Measurements from ENCODE around the gene DNAJC18.
A peak's percentile ranks its signal among the peaks of the same experiment; 100 is the strongest.

DNAJC18 gene

GRCh38 chr5:139468421-139468931 lies 29.2 kb upstream of the DNAJC18 start:
- H3K4me3 ChIP-seq (ENCODE audit: low read depth, low read length), result no peak overlapping the region
- TF ChIP-seq CTCF (IDR thresholded peaks at IDR 0.05; ENCODE audit: low read depth, low read length, missing control alignments), result no peak
- no peak for DNase-seq (ENCODE audit: low read depth)

GRCh38 chr5:139462586-139463276 lies 23.4 kb upstream of the DNAJC18 start, which contains the start of gene ECSCR:
Gene ECSCR, minus strand, starts transcription at chr5:139462743. Its CDS starts 73 bp downstream, at chr5:139462670.
- DNase-seq (ENCODE audit: low read depth), result no peak
- H3K4me3 ChIP-seq (ENCODE audit: low read depth, low read length), result no peak within 1 kb of the TSS
- no peak for TF ChIP-seq CTCF (IDR thresholded peaks at IDR 0.05; ENCODE audit: low read depth, low read length, missing control alignments)

- DNase-seq (ENCODE audit: low read depth), result no peak
- no peak for TF ChIP-seq CTCF (IDR thresholded peaks at IDR 0.05; ENCODE audit: low read depth, low read length, missing control alignments)
Observed at GRCh38 chr5:139461698-139462097, 22.4 kb upstream of the DNAJC18 start.

GRCh38 chr5:139461176-139461575 lies 21.9 kb upstream of the DNAJC18 start:
- TF ChIP-seq CTCF (IDR thresholded peaks at IDR 0.05; ENCODE audit: low read depth, low read length, missing control alignments), result no peak
- DNase-seq (ENCODE audit: low read depth), result no peak
- H3K4me3 ChIP-seq (ENCODE audit: low read depth, low read length), result no peak overlapping the region

More at GRCh38 chr5:139461698-139462097, 22.4 kb upstream of the DNAJC18 start:
- no peak overlapping the region for H3K4me3 ChIP-seq (ENCODE audit: low read depth, low read length)

GRCh38 chr5:139460455-139460854 lies 21.1 kb upstream of the DNAJC18 start:
- no peak for TF ChIP-seq CTCF (IDR thresholded peaks at IDR 0.05; ENCODE audit: low read depth, low read length, missing control alignments)
- no peak for DNase-seq (ENCODE audit: low read depth)

GRCh38 chr5:139459451-139459934 lies 20.2 kb upstream of the DNAJC18 start:
- no peak for TF ChIP-seq CTCF (IDR thresholded peaks at IDR 0.05; ENCODE audit: low read depth, low read length, missing control alignments)
- peak; percentile 50 for DNase-seq (ENCODE audit: low read depth)
- H3K4me3 ChIP-seq (ENCODE audit: low read depth, low read length), result no peak overlapping the region

More at GRCh38 chr5:139460455-139460854, 21.1 kb upstream of the DNAJC18 start:
- no peak overlapping the region for H3K4me3 ChIP-seq (ENCODE audit: low read depth, low read length)

All from GM12864 (cell line).